H1 (cell line): Measurements from ENCODE around the gene ATP6V1A. TPM values are rescaled to one million over a fixed set of nuclear protein-coding genes. Genes with fewer than 3 reads are reported as not detected.

Source experiments
- ASH2L ChIP-seq: fragments of 200-600, 300-600 bp; sonication (generic); IDR thresholded peaks from one replicate; pipeline ENCODE4 v1.7.1; 2017; ENCODE audit warnings: low read length
- JUN ChIP-seq: IDR thresholded peaks from 2 replicates; pipeline ENCODE4 v1.6.1; 2011; ENCODE audit warnings: low read depth, mild to moderate bottlenecking, improper control_type of control experiment, low read length
- SAP30 ChIP-seq: fragments of 300-600 bp; sonication (generic); IDR thresholded peaks from 2 replicates; pipeline ENCODE4 v1.7.1; 2012; ENCODE audit warnings: low read length, moderate library complexity, mild to moderate bottlenecking, inconsistent platforms; ENCODE audit not compliant: insufficient read depth, insufficient replicate concordance
- SP2 ChIP-seq: IDR thresholded peaks from 2 replicates; pipeline ENCODE4 v1.6.1; 2012; ENCODE audit warnings: mild to moderate bottlenecking, low read length, inconsistent platforms
- polyA plus RNA-seq, 7 experiments: library from polyadenylated mRNA; depleted of rRNA in 3 of 7; stranded (reverse) in 5 of 7; unstranded in 2 of 7; fragments of >200 nt in 5 of 7; fragments of 200-250 nt in 2 of 7; gene quantifications; 1 replicate in 5 of 7; 2 replicates in 1 of 7; 4 replicates in 1 of 7; pipeline versions ENCODE4 v1.2.1 to v1.2.3, GENCODE V29; 2011 to 2013; ENCODE audit warnings: missing spikeins in 2 of 7, mixed read lengths in 2 of 7
- total RNA-seq: library from RNA; stranded (reverse); fragmentation: NEBNext Ultra II Directional; extraction: Animal tissue kit (Norgen Biotek cat#: 25700); gene quantifications from 2 replicates; pipeline ENCODE4 v1.2.1, GENCODE V29; 2021

Gene ATP6V1A
- total and polyA plus RNA-seq, 2 of the 8 experiments (the other 6 are each of a cell fraction or from before 2014, with no cell fraction given) = 15.4 to 90.9 TPM

DNA sequence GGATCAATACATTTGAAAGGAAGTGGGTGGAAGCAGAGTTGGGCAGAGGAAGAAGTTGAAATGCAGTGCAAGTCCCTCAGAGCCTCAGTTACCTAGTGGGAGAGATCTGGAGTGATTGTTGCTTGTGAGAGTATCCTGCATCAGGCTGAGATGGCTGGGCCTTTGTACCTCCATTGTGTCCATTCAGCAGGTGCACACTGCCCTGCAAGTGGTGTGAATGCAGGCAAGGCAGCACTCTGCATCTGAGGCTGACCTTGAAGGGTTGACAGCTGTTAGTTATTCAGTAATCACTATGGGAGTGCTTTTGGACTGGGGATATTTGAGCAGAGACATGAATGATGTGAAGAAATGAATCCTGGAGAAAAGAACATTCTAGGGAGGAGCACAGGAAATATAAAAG, 25.2 kb downstream of the ATP6V1A start (continued):
- TF ChIP-seq SAP30 = no peak
- no peak for TF ChIP-seq ASH2L
- TF ChIP-seq JUN = no peak
- no peak for TF ChIP-seq SP2
